NCI-H774 (cell line): Measurements from ENCODE around the gene CSTPP1.

Source experiments
- DNase-seq: peaks from one replicate; lab custom pipeline; 2025; lab: John Stamatoyannopoulos, UW

CSTPP1 gene, protein sequence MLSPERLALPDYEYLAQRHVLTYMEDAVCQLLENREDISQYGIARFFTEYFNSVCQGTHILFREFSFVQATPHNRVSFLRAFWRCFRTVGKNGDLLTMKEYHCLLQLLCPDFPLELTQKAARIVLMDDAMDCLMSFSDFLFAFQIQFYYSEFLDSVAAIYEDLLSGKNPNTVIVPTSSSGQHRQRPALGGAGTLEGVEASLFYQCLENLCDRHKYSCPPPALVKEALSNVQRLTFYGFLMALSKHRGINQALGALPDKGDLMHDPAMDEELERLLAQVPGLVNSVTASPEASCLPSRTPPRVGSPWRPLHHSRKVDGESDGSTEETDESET

DNA sequence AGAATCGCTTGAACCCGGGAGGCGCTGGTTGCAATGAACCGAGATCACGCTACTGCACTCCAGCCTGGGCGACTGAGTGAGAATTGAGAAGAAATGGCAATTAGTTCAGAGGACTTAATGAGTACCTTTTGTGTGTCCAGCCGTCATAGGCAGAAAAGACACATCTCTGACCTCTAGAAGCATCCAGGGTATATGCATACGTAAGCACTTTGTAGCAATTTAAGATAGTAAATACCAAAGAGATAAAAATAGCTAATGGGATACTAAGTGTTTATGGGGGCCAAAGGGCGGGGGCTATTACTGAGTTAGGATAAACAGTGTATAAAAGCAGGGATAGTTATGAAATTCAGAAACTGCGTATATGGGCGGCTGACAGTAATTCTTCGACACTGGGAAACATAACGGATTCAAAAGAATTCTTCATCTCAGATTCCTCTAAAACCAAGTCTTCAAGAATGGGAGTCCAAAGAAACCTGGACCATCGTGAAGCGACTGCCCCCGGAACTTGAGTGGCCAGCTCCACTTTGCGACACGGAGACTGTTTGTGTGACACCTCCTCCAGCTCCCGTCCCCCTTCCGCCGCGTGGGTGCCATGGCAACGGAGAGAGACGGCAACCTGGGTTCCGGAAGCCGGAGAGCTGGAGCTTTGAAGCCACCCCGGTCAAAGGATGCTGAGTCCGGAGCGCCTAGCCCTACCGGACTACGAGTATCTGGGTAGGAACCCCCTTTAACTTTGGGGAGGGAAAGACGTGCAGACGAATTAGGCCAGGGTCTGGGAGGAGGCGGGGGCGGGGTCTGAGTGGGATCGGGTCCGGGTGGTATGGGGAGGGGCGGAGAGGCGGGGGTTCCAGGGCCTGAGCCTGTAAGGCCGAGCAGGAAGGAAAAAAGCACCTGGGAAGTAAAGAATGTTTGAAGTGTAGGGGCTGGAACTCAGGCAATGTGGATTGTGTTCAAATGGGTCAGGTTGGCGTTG is at the start of gene CSTPP1:
CSTPP1 (plus strand) TSS at position 624 of the 973 bp plus-strand sequence; CDS start at position 669, 45 bp downstream.
- peak; percentile 93 for DNase-seq

DNA sequence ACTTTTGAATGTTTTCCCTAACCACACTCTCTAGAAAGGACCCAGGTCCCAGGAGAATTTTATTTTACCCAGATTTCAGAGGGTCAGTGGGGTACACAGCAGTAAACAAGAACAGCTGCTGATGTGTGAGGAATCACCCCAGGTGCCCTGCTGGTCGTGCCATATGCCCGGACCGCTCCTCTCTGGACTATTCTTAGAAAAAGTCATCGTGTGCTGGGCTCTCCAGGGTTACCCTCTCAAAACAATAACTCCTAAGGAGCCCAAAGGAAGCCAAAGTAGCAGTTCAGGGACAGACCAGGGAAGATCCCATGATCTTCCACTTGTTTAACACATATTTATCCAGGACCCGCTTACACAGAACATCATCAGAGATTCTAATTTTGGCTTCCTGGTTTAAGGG is 47.9 kb upstream of the CSTPP1 start:
- no peak for DNase-seq

DNA sequence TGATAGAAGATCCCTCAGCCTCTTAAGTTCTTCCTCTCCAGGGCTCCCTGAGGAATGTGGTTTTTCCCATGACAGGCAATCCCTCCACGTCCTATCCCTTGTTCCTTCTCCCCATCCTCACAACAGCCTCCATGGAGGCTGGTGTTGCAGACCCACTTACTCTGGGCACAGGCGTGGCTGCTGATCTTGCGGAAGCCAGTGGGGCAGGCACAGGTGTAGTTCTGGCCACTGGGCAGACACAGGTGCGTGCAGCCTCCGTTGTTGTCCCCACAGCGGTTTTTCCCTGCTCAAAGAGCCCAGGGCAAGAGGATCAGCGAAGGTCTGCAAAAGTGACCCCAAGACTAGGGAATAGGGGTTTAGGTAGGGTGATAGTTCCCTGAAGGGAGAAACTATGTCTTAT is 47.3 kb upstream of the CSTPP1 start:
- DNase-seq: no peak

DNA sequence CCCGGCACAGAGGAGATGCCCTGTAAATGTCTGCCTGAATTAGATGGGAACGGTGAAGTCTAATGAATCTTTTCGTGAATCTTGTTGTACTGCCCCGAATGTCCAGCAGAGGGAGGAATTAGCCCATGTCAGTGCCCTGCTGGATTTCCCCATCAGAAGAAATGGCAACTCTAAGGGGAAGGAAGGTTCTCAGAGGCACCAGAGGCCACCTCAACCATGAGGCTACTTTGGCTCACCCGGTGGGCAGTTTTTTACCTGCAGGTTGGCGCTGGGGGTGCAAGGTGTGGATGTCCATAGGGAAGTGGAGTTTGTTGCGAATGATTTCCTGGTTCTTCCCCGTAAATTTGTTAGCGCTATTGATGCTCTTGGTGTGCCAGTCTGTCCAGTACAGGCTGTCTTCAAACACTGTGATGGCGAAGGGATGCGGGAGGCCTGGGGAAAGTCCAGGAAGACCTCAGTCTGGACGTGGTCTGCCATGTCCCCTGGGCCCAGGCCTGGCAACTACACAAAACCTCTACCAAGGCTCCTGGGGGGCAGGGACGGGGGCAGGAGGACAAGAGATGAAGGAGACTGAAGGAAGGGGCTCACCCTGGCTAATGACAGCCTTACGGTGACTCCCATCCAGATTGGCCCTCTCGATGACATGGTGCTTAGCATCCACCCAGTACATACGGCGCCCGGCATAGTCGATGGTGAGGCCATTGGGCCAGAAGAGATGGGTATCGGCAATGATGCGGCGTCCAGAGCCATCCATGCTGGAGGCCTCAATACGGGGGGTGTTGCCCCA is 46.7 kb upstream of the CSTPP1 start:
- DNase-seq: peak; percentile 57

DNA sequence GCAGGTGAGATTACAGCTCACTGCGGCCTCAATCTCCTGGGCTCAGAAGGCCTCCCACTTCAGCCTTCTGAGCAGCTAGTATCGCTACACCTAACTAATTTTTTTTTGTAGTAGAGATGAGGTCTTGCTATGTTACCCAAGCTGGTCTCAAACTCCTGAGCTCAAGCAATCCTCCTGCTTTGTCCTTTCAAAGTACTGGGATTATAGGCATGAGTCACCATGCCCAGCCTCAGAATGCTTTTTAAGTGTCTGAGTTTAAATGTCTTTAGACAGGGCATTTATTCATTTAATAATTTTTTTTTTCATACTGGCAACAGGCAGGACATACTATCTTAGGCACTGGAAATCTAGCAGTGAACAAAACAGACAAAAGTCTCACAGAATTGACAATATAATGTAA is 45.9 kb upstream of the CSTPP1 start:
- DNase-seq: no peak

DNA sequence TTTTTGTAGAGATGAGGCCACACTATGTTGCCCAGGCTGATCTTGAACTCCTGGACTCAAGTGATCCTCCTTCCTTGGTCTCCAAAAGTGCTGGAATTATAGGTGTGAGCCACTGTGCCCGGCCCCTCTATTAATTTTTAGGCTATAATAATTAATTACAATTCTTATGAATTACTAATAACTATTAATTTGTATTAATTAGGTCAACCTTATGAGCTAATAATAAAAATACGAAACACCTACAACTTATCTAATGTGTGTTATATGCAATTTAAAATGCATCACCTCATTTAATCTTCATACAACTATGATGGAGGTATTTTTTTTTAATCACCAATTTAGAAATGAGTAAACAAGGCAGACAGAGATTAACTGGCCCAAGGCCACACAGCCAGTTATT is 44.5 kb upstream of the CSTPP1 start:
- no peak for DNase-seq

DNA sequence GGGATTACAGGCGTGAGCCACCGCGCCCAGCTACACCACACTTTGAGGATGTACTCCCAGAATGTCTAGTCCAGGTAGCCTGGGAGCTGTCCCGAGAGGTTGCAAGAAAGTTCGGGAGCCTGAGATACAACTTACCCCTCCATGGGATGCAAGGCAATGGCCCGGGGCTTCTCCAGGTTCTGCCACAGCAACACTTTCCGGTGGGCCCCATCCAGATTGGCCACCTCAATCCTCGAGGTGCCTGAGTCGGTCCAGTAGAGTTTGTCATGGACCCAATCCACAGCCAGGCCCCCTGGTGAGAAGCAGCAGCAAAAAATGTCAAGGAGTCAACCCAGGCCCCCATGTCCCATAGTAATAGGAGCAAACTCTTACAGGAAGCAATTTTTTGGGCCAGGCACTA is 43.7 kb upstream of the CSTPP1 start:
- DNase-seq: no peak

DNA sequence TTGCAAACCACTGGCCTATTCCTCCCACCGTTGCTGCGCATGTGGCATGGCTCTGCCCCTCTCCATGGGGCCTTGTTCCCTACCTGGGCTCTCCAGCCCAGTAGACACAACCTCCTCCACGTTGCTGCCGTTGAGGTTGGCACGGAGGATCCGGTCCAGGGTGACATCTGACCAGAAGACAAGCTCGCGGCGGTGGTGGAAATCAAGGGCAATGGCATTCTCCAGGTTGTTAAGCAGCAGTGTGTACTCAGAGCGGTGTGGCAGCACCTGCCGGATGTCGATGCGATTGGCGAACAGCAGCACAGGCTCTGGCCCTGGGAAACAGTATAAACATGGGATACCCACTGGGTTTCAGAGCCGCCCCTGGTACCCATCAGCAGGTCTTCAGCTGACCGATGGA is 42.1 kb upstream of the CSTPP1 start:
- DNase-seq: peak; percentile 25

DNA sequence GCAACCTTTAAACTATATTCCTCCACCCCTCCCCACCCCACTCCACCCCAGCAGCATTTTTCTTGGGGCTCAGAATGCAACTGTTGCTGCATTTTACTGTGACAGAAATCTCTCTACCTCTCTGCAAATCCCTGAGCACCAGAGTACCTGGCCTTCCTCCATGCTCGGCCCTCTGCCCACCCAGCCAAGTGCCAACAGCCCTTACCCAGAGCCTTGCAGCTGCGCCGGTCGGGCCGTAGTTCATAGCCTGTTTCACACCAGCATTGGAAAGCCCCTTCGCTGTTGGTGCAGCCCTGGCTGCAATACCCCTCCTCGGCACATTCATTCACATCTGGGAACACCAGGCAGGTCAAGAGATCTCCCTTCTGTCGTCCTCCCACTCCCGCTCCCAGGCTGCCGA is 41.6 kb upstream of the CSTPP1 start:
- DNase-seq: no peak

DNA sequence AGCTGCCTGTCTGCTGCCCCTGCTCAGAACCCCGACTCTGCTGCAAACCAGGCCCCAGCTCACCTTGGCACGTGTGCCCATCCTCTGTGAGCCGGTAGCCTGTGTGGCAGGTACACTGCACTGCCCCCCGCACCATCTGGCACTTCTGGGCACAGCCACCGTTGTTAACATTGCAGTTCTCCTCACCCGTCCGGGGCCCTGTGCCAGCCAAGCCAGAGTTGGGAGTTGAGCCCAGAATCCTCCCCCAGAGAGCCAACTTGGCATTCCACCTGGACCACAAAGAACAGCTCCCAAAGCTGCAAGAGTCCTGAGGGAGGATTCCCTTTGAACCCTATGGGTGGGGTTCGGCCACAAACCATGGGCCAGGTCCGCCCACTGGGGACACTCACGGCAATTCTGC is 40.7 kb upstream of the CSTPP1 start:
- DNase-seq: no peak

DNA sequence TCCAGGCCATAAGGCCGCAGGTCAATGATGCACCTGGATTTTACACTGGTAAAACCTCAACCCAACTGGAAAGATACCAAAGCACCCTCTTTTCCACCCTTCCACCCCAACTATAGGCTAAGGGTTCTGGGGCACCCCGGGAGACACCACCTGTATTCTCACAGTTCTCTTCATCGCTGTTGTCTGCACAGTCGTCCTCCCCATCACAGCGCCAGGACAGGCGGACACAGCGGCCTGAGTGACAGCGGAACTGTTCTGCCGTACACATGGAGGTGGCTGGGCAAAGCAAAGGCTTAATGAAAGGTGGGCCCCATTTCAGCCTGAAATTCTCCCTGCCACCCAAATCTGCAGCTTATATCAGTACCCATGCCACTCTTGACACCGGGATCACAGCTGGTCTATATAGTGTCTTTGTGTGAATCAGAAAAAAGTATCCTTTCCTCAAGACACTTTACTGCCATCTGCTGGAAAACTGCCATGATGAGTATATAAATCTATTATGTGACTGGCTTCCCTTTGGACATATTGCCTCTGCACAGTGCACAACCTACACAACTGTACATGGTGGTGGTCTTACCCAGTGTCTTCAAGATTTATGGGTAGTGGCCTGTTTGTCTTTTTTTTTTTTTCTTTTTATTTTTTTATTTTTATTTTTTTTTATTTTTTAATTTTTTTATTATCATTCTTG is 39.7 kb upstream of the CSTPP1 start:
- DNase-seq: no peak

DNA sequence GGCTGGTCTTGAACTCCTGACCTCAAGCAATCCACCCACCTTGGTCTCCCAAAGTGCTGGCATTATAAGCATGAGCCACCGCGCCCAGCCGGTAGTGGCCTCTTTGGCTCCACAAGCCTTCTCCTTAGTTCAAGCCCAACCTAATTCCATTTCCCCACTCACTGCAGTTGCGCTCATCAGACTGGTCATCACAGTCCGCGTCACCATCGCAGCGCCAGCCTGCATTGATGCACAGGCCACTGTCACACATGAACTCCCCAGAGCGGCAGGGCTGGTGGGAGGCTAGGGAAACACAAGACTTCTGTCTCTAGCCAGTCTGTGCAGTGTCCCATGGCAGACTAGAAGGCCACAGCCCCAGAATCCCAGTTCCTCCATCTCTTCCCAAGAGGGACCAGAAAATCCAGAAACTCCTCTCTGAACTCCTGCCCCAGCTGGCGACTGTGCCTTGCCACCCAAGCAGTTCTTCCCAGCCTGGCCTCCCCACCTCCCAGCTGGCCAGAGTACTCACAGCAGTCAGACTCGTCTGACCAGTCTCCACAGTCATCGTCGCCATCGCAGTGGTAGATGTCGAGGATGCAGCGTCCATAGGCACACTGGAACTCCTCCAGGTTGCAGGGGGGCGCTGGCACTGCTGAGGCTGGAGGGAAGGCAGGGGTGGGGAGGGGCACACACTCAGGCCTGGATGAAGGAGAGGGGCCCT is 38.0 kb upstream of the CSTPP1 start:
- DNase-seq: no peak

DNA sequence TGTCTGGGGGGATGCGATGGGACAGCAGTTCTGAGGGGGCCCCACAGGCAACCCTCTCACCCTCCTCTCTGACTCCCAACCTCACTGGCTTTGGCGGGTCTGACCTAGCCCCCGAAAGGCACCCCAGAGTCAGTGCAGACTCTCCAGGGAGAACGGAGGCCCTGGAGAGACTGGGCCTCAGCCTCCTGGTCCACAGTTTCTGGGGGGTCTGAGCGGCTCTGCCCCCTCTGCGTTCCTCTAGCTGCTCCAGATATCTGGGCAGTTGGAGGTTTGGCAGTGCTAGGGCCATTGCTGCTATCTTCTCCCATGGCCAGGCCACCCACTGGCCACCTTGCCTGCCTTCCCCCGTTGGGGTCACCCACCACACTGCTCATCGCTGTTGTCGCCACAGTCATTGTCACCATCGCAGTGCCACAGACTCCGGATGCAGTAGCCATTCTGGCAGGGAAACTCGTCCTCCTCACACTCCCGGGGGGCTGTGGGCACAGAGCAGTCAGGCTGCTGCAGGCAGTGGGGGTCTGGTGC is 37.0 kb upstream of the CSTPP1 start:
- DNase-seq: no peak

DNA sequence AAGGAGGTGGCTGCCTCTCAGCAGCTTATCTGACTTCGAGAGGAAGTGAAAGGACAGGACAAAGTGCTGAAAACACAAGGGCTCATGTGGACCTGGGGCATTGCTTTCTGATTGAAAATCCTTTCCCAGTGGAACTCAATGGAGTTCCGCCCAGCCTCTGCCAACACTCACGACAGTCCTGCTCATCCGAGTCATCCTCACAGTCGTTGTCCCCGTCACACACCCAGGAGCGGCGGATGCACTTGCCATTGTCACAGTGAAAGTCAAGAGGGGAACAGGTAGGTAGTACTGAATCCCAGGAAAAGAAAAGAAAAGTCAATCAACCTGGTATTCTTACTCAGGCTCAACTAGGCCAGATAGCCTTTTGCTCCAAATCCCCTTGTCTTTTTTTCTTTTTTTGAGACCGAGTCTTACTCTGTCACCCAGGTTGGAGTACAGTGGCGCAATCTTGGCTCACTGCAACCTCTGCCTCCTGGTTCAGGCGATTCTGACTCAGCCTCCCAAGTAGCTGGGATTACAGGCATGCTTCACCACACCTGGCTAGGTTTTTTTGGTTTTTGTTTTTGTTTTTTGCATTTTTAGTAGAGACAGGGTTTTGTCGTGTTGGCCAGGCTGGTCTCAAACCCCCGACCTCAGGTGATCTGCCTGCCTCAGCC is 36.3 kb upstream of the CSTPP1 start:
- DNase-seq: no peak

DNA sequence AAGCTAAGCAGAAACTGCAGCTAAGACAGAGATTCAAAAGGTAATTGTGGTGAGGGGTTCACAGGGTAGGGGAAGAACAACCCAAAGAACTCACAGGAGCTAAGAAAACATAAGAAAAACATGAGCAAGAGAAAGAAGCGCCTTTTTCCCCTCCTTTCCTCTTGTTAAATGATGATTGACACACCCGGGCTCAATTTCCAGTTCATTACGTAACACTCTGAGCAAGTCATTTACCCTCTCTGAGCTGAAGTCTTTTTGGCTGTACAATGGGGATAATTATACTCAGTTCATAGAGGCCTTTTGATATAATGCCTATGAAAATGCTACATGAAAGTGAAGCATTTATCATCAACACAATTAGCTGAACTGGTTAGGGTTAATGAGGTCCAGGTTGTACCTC is 35.4 kb upstream of the CSTPP1 start:
- DNase-seq: no peak

DNA sequence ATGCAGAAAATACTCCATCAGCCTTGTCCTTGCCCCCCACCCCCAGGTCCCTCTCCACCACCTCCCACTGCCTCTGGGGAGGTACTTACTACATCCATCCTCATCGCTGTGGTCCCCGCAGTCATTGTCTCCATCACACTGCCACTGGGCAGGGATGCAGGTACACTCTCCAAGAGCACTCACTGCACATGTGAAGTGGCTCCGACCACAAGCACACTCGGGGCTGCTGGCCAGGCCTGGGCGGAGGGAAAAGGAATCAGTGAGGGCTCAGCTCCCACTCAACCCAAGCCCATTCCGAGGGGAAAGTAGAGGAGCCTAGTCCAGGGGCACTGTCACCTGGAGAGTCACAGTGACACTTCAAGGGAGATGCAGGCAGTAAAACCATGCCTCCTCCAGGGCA is 33.9 kb upstream of the CSTPP1 start:
- no peak for DNase-seq

DNA sequence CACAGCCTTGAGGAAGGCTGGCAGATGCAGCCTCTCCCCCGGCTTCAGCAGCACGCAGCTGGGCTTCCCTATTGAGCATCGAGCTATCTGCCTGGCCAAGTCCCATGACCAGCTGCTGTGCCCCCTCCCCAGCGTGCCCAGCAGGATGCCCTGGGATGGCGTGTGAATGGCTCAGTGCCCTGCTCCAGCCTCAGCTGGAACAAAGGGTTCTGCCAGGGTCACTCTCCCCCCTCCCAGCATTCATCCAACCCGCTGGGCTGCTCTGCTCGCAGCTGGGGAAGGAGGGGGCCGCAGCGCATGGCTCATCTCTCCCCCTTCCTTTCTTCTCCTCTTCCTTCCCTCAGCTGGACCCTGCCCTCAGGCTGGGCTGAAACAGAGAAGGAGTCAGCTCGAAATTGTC is 32.7 kb upstream of the CSTPP1 start:
- no peak for DNase-seq

DNA sequence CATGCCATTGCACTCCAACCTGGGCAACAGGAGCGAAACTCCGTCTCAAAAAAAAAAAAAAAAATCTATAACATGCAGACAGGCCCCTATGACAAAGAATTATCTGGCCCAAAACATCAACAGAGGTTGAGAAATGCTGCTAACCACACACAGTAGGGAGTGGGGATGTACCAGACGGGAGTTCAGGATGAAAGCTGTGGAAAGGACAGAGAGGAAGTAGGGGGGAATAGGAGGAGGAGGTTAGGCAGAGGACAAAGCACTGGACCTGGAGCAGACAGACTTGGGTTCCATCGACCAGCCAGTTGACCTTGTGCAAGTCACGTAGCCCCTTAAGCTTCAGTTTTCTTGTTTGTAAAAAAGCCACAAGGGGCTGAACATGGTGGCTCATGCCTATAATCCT is 30.8 kb upstream of the CSTPP1 start:
- DNase-seq: no peak

DNA sequence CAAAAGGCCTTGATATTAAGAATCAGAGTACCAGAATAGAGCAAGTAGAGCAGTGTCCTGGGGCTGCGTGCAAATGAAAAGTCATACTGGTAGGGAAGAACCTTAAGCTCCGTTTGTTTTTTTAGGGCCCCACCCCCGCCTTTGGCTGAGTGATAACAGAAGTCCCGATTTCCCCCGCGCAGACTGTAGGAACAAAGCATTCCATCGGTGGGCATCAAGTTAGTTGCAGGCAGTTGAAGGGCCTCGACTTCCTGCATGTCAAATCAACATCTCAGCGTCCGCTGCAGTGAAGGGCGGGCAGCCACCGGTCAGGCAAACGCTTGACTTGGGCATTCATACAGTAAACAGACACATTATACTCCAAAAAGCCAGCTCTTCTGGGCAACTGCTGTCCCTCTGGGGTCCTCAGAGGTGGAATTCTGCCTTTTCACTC is 29.9 kb upstream of the CSTPP1 start:
- DNase-seq: no peak

DNA sequence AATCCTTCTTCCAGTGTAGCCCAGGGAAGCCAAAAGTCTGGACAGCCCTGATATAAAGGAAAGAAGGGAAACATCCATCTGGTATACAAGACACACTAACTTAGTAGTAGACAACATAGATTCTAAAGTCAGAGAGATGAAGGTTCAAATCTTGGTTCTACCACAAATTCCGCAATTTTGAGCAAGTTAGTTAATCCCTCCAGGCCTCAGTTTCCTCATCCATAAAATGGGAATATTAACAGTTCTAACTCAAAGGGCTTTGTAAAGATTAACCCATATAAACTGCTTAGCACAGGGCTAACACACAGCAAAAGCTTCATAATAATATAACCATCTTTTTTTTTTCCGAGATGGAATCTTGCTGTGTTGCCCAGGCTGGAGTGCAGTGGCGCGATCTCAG is 29.0 kb upstream of the CSTPP1 start:
- no peak for DNase-seq
